HT-29 (cell line): ENCODE data around the gene IL1RAPL1. TPM values are rescaled to one million over a fixed set of nuclear protein-coding genes. Genes with fewer than 3 reads are reported as not detected.

Source experiments
- DNase-seq: peaks from one replicate; pipeline ENCODE4 v3.0.0-alpha.2; 2015; ENCODE audit warnings: low spot score
- total RNA-seq: library from RNA; depleted of rRNA; stranded (reverse); fragments of >200 nt; shearing (Covaris generic); gene quantifications from 2 replicates; pipeline ENCODE4 v1.2.3, GENCODE V29; 2014; rRNA removed

The IL1RAPL1 gene
- 0.03 TPM in 2 replicates for total RNA-seq

GRCh38 chrX:28586981-28587551, at the start of gene IL1RAPL1:
Gene IL1RAPL1, plus strand, starts transcription at chrX:28587446.
- DNase-seq, result peak; percentile 40

DNA sequence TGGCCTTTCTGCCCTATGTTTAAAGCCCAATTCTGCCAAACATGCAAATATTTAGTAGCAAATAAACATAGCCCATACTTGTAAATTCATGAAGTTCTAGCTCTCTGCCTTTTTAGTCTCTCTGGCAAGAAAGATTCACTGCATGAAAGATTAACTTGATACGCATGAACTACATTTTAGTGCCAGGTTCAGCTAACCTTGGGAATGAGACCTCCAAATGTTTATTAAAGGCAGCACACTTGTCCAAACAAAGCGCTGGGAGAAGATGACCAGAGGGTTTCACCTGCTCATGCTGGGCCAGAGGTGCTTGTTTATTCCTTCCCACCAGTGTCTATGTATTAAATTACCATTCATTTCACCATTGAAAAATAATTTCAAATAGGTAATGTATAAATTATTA, 44.5 kb upstream of the IL1RAPL1 start:
- DNase-seq, result no peak

DNA sequence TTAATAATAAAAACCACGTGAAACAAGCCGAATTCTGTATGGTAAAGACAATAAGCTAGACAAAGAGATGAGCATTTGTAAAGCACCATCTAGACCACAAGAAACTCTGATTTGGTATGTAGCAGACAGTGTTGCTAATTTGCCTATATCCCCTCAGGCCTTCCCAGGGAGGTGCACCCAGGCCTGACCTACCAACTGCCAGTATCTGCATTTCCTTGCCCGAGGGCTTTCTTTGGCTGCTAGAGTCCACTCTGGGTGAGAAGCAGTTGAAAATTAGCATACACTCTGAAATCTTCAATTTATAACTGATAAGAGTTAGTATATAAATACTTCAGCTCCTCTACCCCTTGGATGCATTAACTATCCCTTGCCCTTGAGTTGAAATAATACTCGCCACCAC, 37.4 kb upstream of the IL1RAPL1 start:
- DNase-seq, result no peak

DNA sequence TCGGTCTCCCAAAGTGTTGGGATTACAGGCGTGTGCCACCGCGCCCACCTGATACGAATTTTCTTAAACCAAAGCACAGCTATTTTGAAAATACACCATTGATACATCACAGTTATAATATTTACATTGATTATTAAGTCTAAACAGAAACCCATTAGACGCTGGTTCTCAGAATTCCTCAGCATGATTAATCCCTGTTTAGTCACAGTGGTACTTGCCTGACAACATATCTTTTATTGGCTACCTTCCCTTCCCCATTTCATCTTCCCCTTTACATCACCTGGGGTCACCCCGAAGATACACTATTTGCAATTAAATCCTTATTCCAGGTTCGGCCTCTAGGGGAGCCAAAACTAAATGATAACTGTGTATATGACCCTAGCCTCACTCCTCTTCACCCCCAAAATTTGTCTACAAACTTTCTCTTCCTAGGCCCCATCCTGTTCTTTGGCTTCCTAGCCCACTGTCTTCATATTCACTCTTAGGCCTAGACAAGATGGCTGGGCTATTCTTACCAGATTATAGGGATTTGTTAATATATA, 36.8 kb upstream of the IL1RAPL1 start:
- DNase-seq, result no peak

- DNase-seq, result no peak
Observed at GRCh38 chrX:28552322-28552721, 34.9 kb upstream of the IL1RAPL1 start.

DNA sequence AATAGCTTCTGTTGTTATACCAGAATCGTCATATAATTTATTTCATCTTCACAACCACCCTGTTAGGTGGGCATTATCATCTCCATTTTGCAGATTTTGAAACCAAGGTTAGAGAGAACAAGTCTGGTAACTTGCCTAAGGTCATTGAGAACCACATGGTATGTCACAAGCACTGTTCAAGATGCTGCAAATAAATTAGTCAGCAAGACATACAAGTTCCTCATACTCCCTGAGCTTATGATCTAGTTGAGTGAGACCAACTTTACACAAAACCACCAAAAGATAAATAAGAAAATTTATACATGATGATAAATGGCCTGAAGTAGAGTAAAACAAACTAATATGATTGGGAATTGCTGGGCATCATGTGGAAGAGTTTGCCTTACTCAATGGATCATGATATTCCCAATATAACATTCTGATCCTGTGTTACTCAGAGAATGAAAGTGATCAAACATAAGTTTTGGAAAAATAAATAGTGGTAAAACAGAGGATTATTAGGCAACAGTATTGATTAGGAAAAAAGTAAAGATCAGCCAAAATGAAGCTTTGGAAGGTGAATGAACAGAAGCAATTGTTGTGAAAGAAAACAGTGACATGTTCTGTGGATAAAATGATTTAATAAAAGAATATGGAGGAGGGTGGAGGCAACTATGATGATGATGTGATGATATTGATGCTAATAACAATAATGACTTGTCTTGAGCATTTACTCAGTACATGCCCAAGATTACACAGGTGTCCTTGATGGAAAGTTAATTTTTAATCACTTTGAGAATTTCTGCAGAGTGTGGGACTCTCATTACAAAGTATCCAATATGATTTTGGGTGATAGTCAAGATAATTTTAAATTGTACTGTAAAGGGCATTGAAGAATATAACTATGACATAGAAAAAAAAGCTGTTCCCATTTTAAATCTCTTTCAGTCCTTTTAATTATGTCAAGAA, 34.1 kb upstream of the IL1RAPL1 start:
- DNase-seq, result no peak

- DNase-seq, result no peak
Observed at GRCh38 chrX:28576117-28576516, 11.1 kb upstream of the IL1RAPL1 start.

GRCh38 chrX:28581522-28581921, 5.7 kb upstream of the IL1RAPL1 start:
- DNase-seq, result no peak

GRCh38 chrX:28582511-28582910, 4.7 kb upstream of the IL1RAPL1 start:
- DNase-seq, result no peak

- no peak for DNase-seq
Observed at GRCh38 chrX:28584025-28584424, 3.2 kb upstream of the IL1RAPL1 start.

GRCh38 chrX:28585767-28586166, 1.5 kb upstream of the IL1RAPL1 start:
- DNase-seq, result no peak

- no peak for DNase-seq
Observed at GRCh38 chrX:28586286-28586685, 960 bp upstream of the IL1RAPL1 start.

DNA sequence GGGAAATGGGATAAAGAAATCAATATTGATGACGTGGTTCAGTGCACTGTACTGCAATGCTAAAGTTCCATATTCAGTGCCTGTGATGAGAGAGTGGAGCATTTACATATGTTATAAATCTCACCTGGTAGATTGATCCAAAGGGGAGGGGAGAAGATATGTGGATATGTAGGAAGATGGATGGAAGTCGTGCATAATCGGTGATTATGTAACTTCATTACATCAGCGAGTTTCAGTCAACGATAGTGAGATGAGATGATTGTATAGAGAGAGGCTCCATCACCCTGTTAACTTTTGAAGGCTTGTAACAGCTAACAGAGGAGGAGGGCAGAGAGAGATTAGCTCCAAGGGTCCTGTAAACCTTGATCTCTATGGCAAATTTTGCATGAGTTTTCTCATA, 1.8 kb downstream of the IL1RAPL1 start:
- no peak for DNase-seq

GRCh38 chrX:28590396-28590795, 3.1 kb downstream of the IL1RAPL1 start:
- DNase-seq, result no peak

- peak; percentile 26 for DNase-seq
Observed at GRCh38 chrX:28591542-28591941, 4.3 kb downstream of the IL1RAPL1 start.

GRCh38 chrX:28595346-28595745, 8.1 kb downstream of the IL1RAPL1 start:
- DNase-seq, result no peak

DNA sequence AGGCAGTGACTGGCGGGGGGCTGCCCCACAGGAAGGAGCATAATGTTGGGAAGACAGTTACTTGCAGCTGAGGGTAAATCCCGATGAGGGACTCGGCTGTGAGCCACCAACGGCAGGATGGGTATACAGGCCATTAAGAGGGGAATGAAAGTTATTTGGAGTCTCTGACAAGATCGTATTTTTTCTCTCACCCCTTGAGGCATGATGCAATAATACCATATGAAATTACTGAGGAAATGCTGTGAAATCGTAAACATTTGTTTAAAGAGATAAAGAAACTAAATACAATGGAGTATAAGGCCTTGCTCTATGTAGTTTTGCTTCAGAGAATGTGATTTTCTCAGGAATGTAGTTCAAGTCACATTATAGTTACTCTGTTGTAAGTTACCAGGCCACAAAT, 12.7 kb downstream of the IL1RAPL1 start:
- DNase-seq, result no peak

DNA sequence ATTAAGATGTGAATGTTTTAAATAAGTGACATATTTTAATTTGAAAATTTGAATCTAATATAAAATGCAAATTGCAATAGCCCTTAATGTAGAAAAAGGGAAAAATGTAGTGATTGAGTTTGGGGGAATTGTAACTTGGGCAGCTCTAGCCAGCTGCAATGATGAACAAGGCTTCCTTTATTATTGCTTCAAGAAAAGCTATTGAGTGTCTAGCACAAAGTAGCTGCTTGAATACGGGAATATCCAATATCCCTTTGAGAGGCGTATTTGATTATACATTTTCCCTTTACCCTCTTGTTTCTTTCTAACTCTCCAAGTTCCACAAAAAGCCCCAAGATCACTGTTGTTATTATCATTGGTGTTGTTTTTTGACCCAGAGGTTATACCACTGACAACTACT, 21.8 kb downstream of the IL1RAPL1 start:
- DNase-seq, result no peak

GRCh38 chrX:28609917-28610613, 22.8 kb downstream of the IL1RAPL1 start:
- no peak for DNase-seq

DNA sequence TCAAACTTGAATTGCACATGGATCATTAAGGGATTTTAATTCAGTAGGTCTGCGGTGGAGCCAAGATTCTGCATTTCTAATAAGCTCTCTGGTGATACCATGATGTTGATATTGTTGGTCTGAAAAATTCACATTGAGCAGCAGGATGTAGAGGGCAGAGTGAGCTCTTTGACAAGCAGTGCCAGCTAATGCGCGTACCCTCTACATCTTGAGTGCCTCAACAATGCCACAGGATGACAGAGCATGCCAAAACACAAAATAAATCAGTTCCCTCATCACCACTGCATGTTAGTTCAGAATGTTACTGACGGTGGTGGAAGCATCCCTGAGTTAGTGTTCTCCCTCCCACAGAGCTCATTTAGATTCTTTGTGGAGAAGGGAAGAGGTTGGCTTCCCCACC, 23.5 kb downstream of the IL1RAPL1 start:
- DNase-seq, result no peak

- no peak for DNase-seq
Observed at GRCh38 chrX:28613558-28613957, 26.3 kb downstream of the IL1RAPL1 start.

GRCh38 chrX:28625223-28625622, 38.0 kb downstream of the IL1RAPL1 start:
- no peak for DNase-seq
